IPS-20b (cell line): ENCODE data around the gene GSTA2.

ENCODE experiments used
- H3K27ac ChIP-seq: one replicate; pipeline ENCODE4 v1.5.1; 2013; ENCODE audit warnings: low read length
- H3K27me3 ChIP-seq: 2 replicates; pipeline ENCODE4 v1.6.1; 2013; ENCODE audit warnings: mild to moderate bottlenecking, low read length, inconsistent platforms; ENCODE audit not compliant: insufficient read depth
- H3K36me3 ChIP-seq: 2 replicates; pipeline ENCODE4 v1.6.1; 2013; ENCODE audit warnings: low read depth, mild to moderate bottlenecking, inconsistent platforms, low read length, moderate library complexity; ENCODE audit not compliant: insufficient read depth
- H3K4me1 ChIP-seq: 2 replicates; pipeline ENCODE4 v1.6.1; 2013; ENCODE audit warnings: mild to moderate bottlenecking, control low read depth, inconsistent platforms, low read length, moderate library complexity; ENCODE audit not compliant: insufficient read depth
- H3K4me3 ChIP-seq: 2 replicates; pipeline ENCODE4 v1.5.1; 2013; ENCODE audit warnings: mild to moderate bottlenecking, low read length, inconsistent platforms
- H3K9ac ChIP-seq: 2 replicates; pipeline ENCODE4 v1.6.1; 2013; ENCODE audit warnings: low read depth, mild to moderate bottlenecking, inconsistent platforms, low read length, moderate library complexity
- H3K9me3 ChIP-seq: 2 replicates; pipeline ENCODE4 v1.6.1; 2013; ENCODE audit warnings: mild to moderate bottlenecking, low read depth, low read length, inconsistent platforms; ENCODE audit not compliant: insufficient read depth

Gene GSTA2

DNA sequence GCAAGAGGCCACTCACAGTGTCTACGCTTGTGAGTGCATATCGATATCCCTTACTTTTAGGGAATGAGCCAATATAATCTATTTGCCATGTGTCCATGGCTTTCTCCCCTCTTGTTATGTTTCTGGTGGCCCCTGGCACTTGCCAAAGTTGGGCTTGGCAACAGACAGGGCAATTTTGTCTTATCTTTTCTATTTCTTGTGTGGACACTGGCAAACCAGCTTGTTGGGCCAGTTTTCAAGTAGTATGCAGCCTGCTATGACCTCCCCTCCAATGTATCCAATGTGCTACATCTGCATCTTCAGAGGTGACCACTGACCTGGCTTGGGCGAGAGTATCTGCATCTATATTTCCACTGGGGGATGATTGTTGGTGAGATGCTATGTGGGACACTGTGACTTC is 29.2 kb downstream of the GSTA2 start:
- peaks cover 22% of the 10 kb centered on the region for H3K4me1 ChIP-seq
- H3K4me3 ChIP-seq = no peak overlapping the region
- H3K27ac ChIP-seq = no peak overlapping the region
- no peaks in the 10 kb centered on the region for H3K36me3 ChIP-seq
- no peaks in the 10 kb centered on the region for H3K9me3 ChIP-seq
- H3K9ac ChIP-seq = no peak overlapping the region
- no peaks in the 10 kb centered on the region for H3K27me3 ChIP-seq

DNA sequence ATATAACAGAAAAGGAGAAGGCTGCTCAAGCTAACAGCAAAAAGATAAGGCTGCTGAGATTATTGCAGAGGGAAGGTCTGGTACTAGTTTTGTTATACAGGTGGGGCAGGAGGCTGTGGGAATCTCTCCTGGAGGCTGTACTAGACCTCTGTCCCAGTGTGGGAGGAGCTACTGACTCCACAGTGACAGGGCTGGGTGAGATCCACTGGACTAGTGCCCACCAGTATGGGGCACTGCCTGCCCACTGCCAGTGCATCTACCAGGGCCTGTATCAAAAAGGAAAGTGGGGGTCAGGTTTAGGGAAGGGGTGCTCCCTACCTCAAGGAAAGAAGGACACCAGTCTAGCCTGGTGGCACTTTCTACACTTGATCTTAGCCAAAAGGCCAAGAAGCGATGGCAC is 30.1 kb downstream of the GSTA2 start:
- peaks cover 22% of the 10 kb centered on the region for H3K4me1 ChIP-seq
- H3K4me3 ChIP-seq = no peak overlapping the region
- H3K9ac ChIP-seq = no peak overlapping the region
- H3K27me3 ChIP-seq = no peaks in the 10 kb centered on the region
- no peaks in the 10 kb centered on the region for H3K36me3 ChIP-seq
- H3K27ac ChIP-seq = no peak overlapping the region
- H3K9me3 ChIP-seq = no peaks in the 10 kb centered on the region

DNA sequence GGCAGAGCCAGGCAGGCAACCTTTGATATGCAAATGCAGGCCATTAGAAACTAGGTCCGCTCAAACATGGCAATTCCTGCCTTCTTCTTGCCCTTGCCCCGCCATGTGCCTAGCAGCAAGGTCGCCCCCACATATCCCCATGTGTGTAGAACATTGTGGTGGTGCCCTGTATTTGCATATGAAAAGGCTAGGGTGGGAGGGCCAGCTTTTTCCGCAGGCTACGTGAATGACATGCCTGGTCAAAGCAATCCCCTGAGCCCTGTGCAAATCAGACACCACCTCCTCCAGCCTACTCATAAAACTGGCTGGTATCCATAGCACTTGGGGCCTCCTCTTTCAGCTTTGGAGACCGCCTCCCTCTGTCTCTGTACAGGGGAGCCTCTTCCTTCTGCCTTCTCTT is 31.6 kb downstream of the GSTA2 start:
- Histone ChIP-seq H3K9me3 (no peaks in the 10 kb centered on the region), H3K4me3 (no peak overlapping the region), H3K27ac (no peak overlapping the region), H3K27me3 (no peaks in the 10 kb centered on the region), H3K36me3 (no peaks in the 10 kb centered on the region), H3K9ac (no peak overlapping the region), H3K4me1 (peaks cover 21% of the 10 kb centered on the region)

DNA sequence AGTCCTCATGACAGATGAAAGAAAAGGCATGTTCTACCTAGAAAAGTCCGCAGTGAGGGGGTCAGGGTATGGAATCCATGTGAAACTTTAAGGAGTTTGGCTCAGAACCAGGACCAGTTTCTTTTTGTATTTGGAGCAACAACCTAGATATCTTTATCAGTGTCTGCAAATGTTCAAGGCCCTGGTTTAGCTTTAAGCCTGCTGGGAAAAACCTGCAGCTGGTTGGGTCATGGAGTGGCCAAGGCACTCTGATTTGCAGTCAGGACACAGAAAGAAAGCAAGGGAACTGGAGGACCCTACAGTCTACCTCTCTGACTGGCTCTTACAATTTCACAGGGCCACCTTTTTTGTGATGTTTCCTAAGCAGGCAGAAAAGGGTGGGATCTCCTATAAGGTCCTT is 33.7 kb downstream of the GSTA2 start:
- Histone ChIP-seq H3K9ac (no peak overlapping the region), H3K36me3 (no peaks in the 10 kb centered on the region), H3K27ac (no peak overlapping the region), H3K27me3 (no peaks in the 10 kb centered on the region), H3K4me1 (peaks cover 8% of the 10 kb centered on the region), H3K9me3 (no peaks in the 10 kb centered on the region), H3K4me3 (no peak overlapping the region)

GRCh38 chr6:52728394-52728793 is 34.9 kb downstream of the GSTA2 start:
- Histone ChIP-seq H3K36me3 (no peaks in the 10 kb centered on the region), H3K27ac (no peak overlapping the region), H3K4me3 (no peak overlapping the region), H3K9me3 (no peaks in the 10 kb centered on the region), H3K27me3 (no peaks in the 10 kb centered on the region), H3K9ac (no peak overlapping the region), H3K4me1 (peaks cover 8% of the 10 kb centered on the region)

GRCh38 chr6:52727908-52728307 is 35.4 kb downstream of the GSTA2 start:
- no peaks in the 10 kb centered on the region for H3K9me3 ChIP-seq
- H3K9ac ChIP-seq = no peak overlapping the region
- no peaks in the 10 kb centered on the region for H3K36me3 ChIP-seq
- H3K4me3 ChIP-seq = no peak overlapping the region
- no peak overlapping the region for H3K27ac ChIP-seq
- H3K4me1 ChIP-seq = peaks cover 8% of the 10 kb centered on the region
- no peaks in the 10 kb centered on the region for H3K27me3 ChIP-seq

- Histone ChIP-seq H3K9me3 (no peaks in the 10 kb centered on the region), H3K9ac (no peak overlapping the region), H3K4me3 (no peak overlapping the region), H3K4me1 (peaks cover 3% of the 10 kb centered on the region; the same call in 1 of the 2 replicates), H3K27ac (no peak overlapping the region), H3K27me3 (no peaks in the 10 kb centered on the region), H3K36me3 (no peaks in the 10 kb centered on the region)
Observed at GRCh38 chr6:52726741-52727535, 36.3 kb downstream of the GSTA2 start.

- H3K36me3 ChIP-seq = no peaks in the 10 kb centered on the region
- no peaks in the 10 kb centered on the region for H3K9me3 ChIP-seq
- H3K27me3 ChIP-seq = no peaks in the 10 kb centered on the region
- H3K9ac ChIP-seq = no peak overlapping the region
- no peak overlapping the region for H3K4me3 ChIP-seq
- no peak overlapping the region for H3K27ac ChIP-seq
- H3K4me1 ChIP-seq = no peaks in the 10 kb centered on the region
Observed at GRCh38 chr6:52726193-52726542, 37.1 kb downstream of the GSTA2 start.

DNA sequence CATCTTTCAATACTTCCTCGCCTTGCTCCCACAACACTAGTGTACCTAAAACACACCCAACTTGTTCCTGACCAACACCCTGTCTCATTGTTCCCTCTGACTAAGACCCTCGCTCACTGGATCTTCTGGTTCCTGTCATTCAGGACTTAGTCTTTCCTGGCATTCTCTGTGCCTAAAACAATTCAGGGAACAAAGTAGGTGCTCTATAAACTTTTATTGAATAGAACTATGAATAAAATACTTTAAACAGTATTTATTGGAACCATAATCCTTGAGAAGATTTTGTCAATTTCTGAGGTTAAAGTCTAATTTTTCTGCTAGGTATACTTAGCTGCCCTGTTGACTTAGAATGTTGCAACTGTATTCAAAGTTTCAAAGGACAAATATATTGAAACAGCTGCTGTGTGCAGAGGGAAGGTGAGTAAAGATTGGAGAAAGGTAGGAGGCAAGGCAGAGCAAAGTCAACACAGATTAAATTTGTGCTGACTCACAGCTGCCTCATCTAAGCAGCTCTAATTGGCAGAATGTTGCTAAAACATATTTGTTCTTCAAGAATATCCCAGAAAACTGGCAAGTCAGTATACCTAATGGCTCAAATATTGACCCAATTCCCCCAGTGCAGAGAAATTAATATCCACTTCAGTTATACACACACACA is 37.6 kb downstream of the GSTA2 start:
- no peaks in the 10 kb centered on the region for H3K4me1 ChIP-seq
- no peaks in the 10 kb centered on the region for H3K9me3 ChIP-seq
- no peaks in the 10 kb centered on the region for H3K36me3 ChIP-seq
- no peaks in the 10 kb centered on the region for H3K27me3 ChIP-seq
- H3K4me3 ChIP-seq = no peak overlapping the region
- no peak overlapping the region for H3K27ac ChIP-seq
- H3K9ac ChIP-seq = no peak overlapping the region

GRCh38 chr6:52725143-52725534 is 38.1 kb downstream of the GSTA2 start:
- H3K9ac ChIP-seq = no peak overlapping the region
- no peaks in the 10 kb centered on the region for H3K4me1 ChIP-seq
- no peaks in the 10 kb centered on the region for H3K27me3 ChIP-seq
- H3K36me3 ChIP-seq = no peaks in the 10 kb centered on the region
- no peak overlapping the region for H3K27ac ChIP-seq
- H3K9me3 ChIP-seq = no peaks in the 10 kb centered on the region
- no peak overlapping the region for H3K4me3 ChIP-seq

DNA sequence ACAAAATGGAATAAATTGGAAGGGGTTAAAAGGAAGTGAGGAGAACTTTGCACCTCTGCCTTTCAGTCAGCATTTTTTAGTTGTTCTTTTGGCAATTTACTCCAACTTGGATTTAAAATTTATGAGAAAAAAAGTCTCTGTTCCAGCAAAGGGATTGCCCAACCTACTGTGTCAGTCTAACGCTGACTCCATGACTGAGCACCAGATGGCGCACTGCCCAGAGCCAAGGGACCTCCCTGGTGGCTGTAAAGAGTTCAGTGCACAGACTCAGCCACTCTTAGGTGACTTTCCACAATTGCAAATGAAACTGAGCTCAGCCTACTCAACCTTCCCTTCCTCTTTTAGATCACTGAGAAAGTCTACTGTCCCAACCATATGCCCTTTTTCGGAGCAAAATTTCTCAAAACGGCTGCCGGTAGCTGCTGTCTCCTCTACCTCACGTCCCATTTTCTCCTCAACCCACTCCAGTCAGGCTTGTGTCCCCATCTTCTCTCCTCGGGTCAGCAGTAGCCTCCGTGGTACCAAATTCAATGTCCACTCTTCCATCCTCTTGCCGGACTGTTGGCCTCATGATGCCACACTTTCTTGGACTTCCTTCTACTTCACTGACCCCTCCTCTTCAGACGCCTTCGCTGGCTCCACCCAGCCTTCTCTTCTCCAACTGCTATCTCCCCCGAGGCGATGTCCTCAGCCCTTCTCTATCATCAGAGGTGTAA is 38.7 kb downstream of the GSTA2 start:
- Histone ChIP-seq H3K36me3 (no peaks in the 10 kb centered on the region), H3K27me3 (no peaks in the 10 kb centered on the region), H3K9me3 (no peaks in the 10 kb centered on the region), H3K27ac (no peak overlapping the region), H3K4me1 (no peaks in the 10 kb centered on the region), H3K4me3 (no peak overlapping the region), H3K9ac (no peak overlapping the region)

- H3K4me3 ChIP-seq = no peak overlapping the region
- no peaks in the 10 kb centered on the region for H3K36me3 ChIP-seq
- H3K4me1 ChIP-seq = no peaks in the 10 kb centered on the region
- H3K27ac ChIP-seq = no peak overlapping the region
- H3K9ac ChIP-seq = no peak overlapping the region
- no peaks in the 10 kb centered on the region for H3K27me3 ChIP-seq
- no peaks in the 10 kb centered on the region for H3K9me3 ChIP-seq
Observed at GRCh38 chr6:52724042-52724405, 39.3 kb downstream of the GSTA2 start.
